Thoracic aorta (tissue), 2 donors: Measurements from ENCODE around the gene THADA. TPM values are rescaled to one million over a fixed set of nuclear protein-coding genes. Genes with fewer than 3 reads are reported as not detected.

ENCODE experiments used
- ATAC-seq: fragments of 150-250 bp; one replicate; pipeline ENCODE4 v1.8.0; 2017; ENCODE audit warnings: low read depth; ENCODE audit not compliant: insufficient number of reproducible peaks, low FRiP score
- DNase-seq: peaks from one replicate; pipeline ENCODE4 v3.0.0-alpha.2; 2020; ENCODE audit warnings: low spot score
- H3K27ac ChIP-seq, 2 donors: fragments of 200-600 bp; sonication (generic); 1 replicate in 1 of 2; 2 replicates in 1 of 2; pipeline ENCODE4 v1.5.1; 2016; ENCODE audit warnings: mild to moderate bottlenecking in 2 of 2, moderate library complexity in 2 of 2
- H3K27me3 ChIP-seq: fragments of 200-600 bp; sonication (generic); replicated peaks from 2 replicates; pipeline ENCODE4 v1.6.0; 2016; ENCODE audit warnings: mild to moderate bottlenecking; ENCODE audit not compliant: insufficient read depth
- H3K36me3 ChIP-seq: fragments of 200-600 bp; sonication (generic); one replicate; pipeline ENCODE4 v1.5.1; 2016
- H3K4me1 ChIP-seq, 2 donors: fragments of 200-600 bp; sonication (generic); 1 replicate in 1 of 2; 2 replicates in 1 of 2; pipeline versions ENCODE4 v1.5.1 to v1.6.0; 2016; ENCODE audit warnings: low read depth in 2 of 2, mild to moderate bottlenecking in 1 of 2; ENCODE audit not compliant: control insufficient read depth in 1 of 2
- H3K4me3 ChIP-seq: fragments of 200-600 bp; sonication (generic); 2 replicates; pipeline ENCODE4 v1.5.1; 2016; ENCODE audit warnings: mild to moderate bottlenecking
- H3K9me3 ChIP-seq: fragments of 200-600 bp; sonication (generic); 2 replicates; pipeline ENCODE4 v1.5.1; 2016
- CTCF ChIP-seq: fragments of 200-600 bp; sonication (generic); IDR thresholded peaks from one replicate; pipeline ENCODE4 v1.5.1; 2019; ENCODE audit warnings: antibody characterized with exemption
- total RNA-seq, 2 donors: library from RNA; depleted of rRNA; stranded (reverse); fragments of >200 nt; gene quantifications; one replicate each; pipeline versions ENCODE4 v1.1.0 to v1.2.3, GENCODE V29; 2016

THADA gene
- total RNA-seq, 2 donors from 2014 or later: 33.3 to 46.6 TPM

- peak overlapping the region; percentile 34 for H3K4me3 ChIP-seq
- TF ChIP-seq CTCF: no peak
Observed at GRCh38 chr2:43269074-43269572, 326.7 kb downstream of the THADA start.

GRCh38 chr2:43268066-43268953, 327.5 kb downstream of the THADA start:
- Histone ChIP-seq H3K4me1 (peaks cover 37 to 76% of the 10 kb centered on the region in 2 donors), H3K4me3 (peak overlapping the region; percentile 34), H3K27me3 (no peaks in the 10 kb centered on the region), H3K27ac (peak overlapping the region; percentile 76 to 79), H3K9me3 (no peaks in the 10 kb centered on the region), H3K36me3 (no peaks in the 10 kb centered on the region)
- DNase-seq: no peak
- ATAC-seq: no peak
- no peak for TF ChIP-seq CTCF

More at GRCh38 chr2:43269074-43269572, 326.7 kb downstream of the THADA start:
- DNase-seq (peak; percentile 78), ATAC-seq (peak; percentile 38)
- Histone ChIP-seq H3K27me3 (no peaks in the 10 kb centered on the region), H3K36me3 (no peaks in the 10 kb centered on the region), H3K27ac (peak overlapping the region; percentile 76 to 79), H3K9me3 (no peaks in the 10 kb centered on the region), H3K4me1 (peaks cover 37 to 79% of the 10 kb centered on the region in 2 donors)

- DNase-seq (no peak), ATAC-seq (no peak)
- TF ChIP-seq CTCF: no peak
- no peaks in the 10 kb centered on the region for H3K27me3 ChIP-seq
- no peaks in the 10 kb centered on the region for H3K36me3 ChIP-seq
- H3K9me3 ChIP-seq: no peaks in the 10 kb centered on the region
- peak overlapping the region; percentile 76 to 79 for H3K27ac ChIP-seq
- H3K4me1 ChIP-seq: peaks cover 37 to 69% of the 10 kb centered on the region in 2 donors
- no peak overlapping the region for H3K4me3 ChIP-seq
Observed at GRCh38 chr2:43267381-43267780, 328.5 kb downstream of the THADA start.

GRCh38 chr2:43266711-43267111, 329.1 kb downstream of the THADA start:
- DNase-seq (no peak), ATAC-seq (no peak)
- Histone ChIP-seq H3K4me3 (no peak overlapping the region), H3K9me3 (no peaks in the 10 kb centered on the region), H3K27ac (peak overlapping the region in 1 of 2 donors; percentile 82), H3K36me3 (no peaks in the 10 kb centered on the region), H3K27me3 (no peaks in the 10 kb centered on the region), H3K4me1 (peaks cover 37 to 69% of the 10 kb centered on the region in 2 donors)
- TF ChIP-seq CTCF: no peak

- H3K27ac ChIP-seq: peak overlapping the region; percentile 82 to 90
- peak overlapping the region; percentile 43 for H3K4me3 ChIP-seq
- no peaks in the 10 kb centered on the region for H3K36me3 ChIP-seq
- TF ChIP-seq CTCF: no peak
- ATAC-seq: no peak
- no peaks in the 10 kb centered on the region for H3K27me3 ChIP-seq
- H3K9me3 ChIP-seq: no peaks in the 10 kb centered on the region
- no peak for DNase-seq
- H3K4me1 ChIP-seq: peaks cover 36 to 66% of the 10 kb centered on the region in 2 donors
Observed at GRCh38 chr2:43265421-43265820, 330.4 kb downstream of the THADA start.
